ENCODE results near the gene RHBDF1.

RHBDF1 gene

GRCh38 chr16:65745-66144 is 6.7 kb downstream of the RHBDF1 start:
- ATAC-seq (ENCODE audit: low read depth), result peak; percentile 70
- peaks cover 16% of the 10 kb centered on the region for H3K36me3 ChIP-seq (ENCODE audit: low read depth)
- no peak overlapping the region for H3K27ac ChIP-seq (ENCODE audit: poor library complexity, severe bottlenecking)
- no peaks in the 10 kb centered on the region for H3K27me3 ChIP-seq (ENCODE audit: insufficient read depth, poor library complexity, severe bottlenecking)
- H3K9me3 ChIP-seq (ENCODE audit: severe bottlenecking), result no peaks in the 10 kb centered on the region
- DNase-seq (ENCODE audit: low spot score), result peak; percentile 73
- H3K4me1 ChIP-seq (ENCODE audit: insufficient read depth, poor library complexity, severe bottlenecking), result no peaks in the 10 kb centered on the region
- peak; percentile 97 for TF ChIP-seq CTCF (IDR thresholded peaks at IDR 0.05; ENCODE audit: poor library complexity, severe bottlenecking)
- H3K4me3 ChIP-seq (ENCODE audit: severe bottlenecking), result no peak overlapping the region

- H3K27me3 ChIP-seq (ENCODE audit: insufficient read depth, poor library complexity, severe bottlenecking), result no peaks in the 10 kb centered on the region
- no peak overlapping the region for H3K4me3 ChIP-seq (ENCODE audit: severe bottlenecking)
- no peaks in the 10 kb centered on the region for H3K4me1 ChIP-seq (ENCODE audit: insufficient read depth, poor library complexity, severe bottlenecking)
- no peak for TF ChIP-seq CTCF (IDR thresholded peaks at IDR 0.05; ENCODE audit: poor library complexity, severe bottlenecking)
- no peak overlapping the region for H3K27ac ChIP-seq (ENCODE audit: poor library complexity, severe bottlenecking)
- H3K36me3 ChIP-seq (ENCODE audit: low read depth), result peaks cover 25% of the 10 kb centered on the region
- ATAC-seq (ENCODE audit: low read depth) (no peak), DNase-seq (ENCODE audit: low spot score) (no peak)
- H3K9me3 ChIP-seq (ENCODE audit: severe bottlenecking), result no peaks in the 10 kb centered on the region
These were observed 7.5 kb downstream of the RHBDF1 start for GRCh38 chr16:64914-65255.

- Histone ChIP-seq H3K27me3 (ENCODE audit: insufficient read depth, poor library complexity, severe bottlenecking) (no peaks in the 10 kb centered on the region), H3K9me3 (ENCODE audit: severe bottlenecking) (no peaks in the 10 kb centered on the region), H3K27ac (ENCODE audit: poor library complexity, severe bottlenecking) (no peak overlapping the region), H3K4me3 (ENCODE audit: severe bottlenecking) (no peak overlapping the region), H3K36me3 (ENCODE audit: low read depth) (peaks cover 31% of the 10 kb centered on the region), H3K4me1 (ENCODE audit: insufficient read depth, poor library complexity, severe bottlenecking) (no peaks in the 10 kb centered on the region)
- DNase-seq (ENCODE audit: low spot score) (no peak), ATAC-seq (ENCODE audit: low read depth) (no peak)
- no peak for TF ChIP-seq CTCF (IDR thresholded peaks at IDR 0.05; ENCODE audit: poor library complexity, severe bottlenecking)
These were observed 8.2 kb downstream of the RHBDF1 start for GRCh38 chr16:63998-64913.

- no peaks in the 10 kb centered on the region for H3K9me3 ChIP-seq (ENCODE audit: severe bottlenecking)
- H3K36me3 ChIP-seq (ENCODE audit: low read depth), result peaks cover 39% of the 10 kb centered on the region
- H3K27me3 ChIP-seq (ENCODE audit: insufficient read depth, poor library complexity, severe bottlenecking), result no peaks in the 10 kb centered on the region
- H3K27ac ChIP-seq (ENCODE audit: poor library complexity, severe bottlenecking), result no peak overlapping the region
- no peak for TF ChIP-seq CTCF (IDR thresholded peaks at IDR 0.05; ENCODE audit: poor library complexity, severe bottlenecking)
- no peak overlapping the region for H3K4me3 ChIP-seq (ENCODE audit: severe bottlenecking)
- DNase-seq (ENCODE audit: low spot score), result no peak
- H3K4me1 ChIP-seq (ENCODE audit: insufficient read depth, poor library complexity, severe bottlenecking), result no peaks in the 10 kb centered on the region
- ATAC-seq (ENCODE audit: low read depth), result no peak
These were observed 9.0 kb downstream of the RHBDF1 start for GRCh38 chr16:63466-63865.

- Histone ChIP-seq H3K27ac (ENCODE audit: poor library complexity, severe bottlenecking) (no peak overlapping the region), H3K4me1 (ENCODE audit: insufficient read depth, poor library complexity, severe bottlenecking) (no peaks in the 10 kb centered on the region), H3K27me3 (ENCODE audit: insufficient read depth, poor library complexity, severe bottlenecking) (no peaks in the 10 kb centered on the region), H3K36me3 (ENCODE audit: low read depth) (peaks cover 42% of the 10 kb centered on the region), H3K9me3 (ENCODE audit: severe bottlenecking) (no peaks in the 10 kb centered on the region), H3K4me3 (ENCODE audit: severe bottlenecking) (no peak overlapping the region)
- TF ChIP-seq CTCF (IDR thresholded peaks at IDR 0.05; ENCODE audit: poor library complexity, severe bottlenecking), result no peak
- ATAC-seq (ENCODE audit: low read depth) (no peak), DNase-seq (ENCODE audit: low spot score) (no peak)
These were observed 9.5 kb downstream of the RHBDF1 start for GRCh38 chr16:62968-63391.

All from RWPE2 (cell line).